NCI-H1105 (cell line): ENCODE measurements around the gene PGF.

Source experiments
- DNase-seq: peaks from one replicate; lab custom pipeline; 2025; lab: John Stamatoyannopoulos, UW

The PGF gene

DNA sequence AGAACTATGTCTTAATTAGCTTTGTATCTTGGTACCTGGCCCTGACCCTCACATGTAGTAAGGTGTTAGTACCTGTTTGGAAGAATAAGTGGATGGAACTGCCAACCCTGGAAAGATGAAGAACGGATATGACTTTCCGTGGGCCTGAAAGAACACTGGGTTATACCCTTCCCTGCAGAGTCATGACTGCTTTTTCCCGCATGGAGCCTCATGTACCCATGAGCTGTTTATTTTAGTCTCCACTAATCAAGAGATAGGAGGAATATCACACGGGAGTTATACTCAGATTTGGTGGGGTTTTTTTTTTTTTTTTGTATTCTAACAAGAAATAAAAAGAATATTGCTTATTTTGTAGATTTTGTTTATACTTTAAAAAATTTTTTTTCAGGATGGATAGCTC, 57.8 kb downstream of the PGF start:
- DNase-seq: no peak

DNA sequence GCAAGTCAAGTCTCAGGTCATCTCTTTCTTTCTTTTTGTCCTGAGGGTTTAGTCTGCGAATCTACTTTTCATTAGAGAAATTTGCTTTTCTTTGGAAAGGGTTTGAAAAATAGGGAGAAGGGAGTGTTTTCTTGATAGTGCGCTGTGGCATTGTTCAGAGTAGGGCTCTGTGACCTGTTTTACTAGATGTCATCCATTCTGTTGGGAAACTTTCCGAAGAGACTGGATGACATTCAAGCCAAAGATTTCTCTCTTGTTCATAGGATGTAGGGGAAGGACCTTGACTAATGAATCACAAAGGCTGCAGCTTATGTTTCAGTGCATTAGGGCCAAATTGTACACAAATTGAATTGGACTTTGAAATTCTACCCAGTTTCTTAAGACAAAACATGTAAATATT, 59.0 kb downstream of the PGF start:
- no peak for DNase-seq

DNA sequence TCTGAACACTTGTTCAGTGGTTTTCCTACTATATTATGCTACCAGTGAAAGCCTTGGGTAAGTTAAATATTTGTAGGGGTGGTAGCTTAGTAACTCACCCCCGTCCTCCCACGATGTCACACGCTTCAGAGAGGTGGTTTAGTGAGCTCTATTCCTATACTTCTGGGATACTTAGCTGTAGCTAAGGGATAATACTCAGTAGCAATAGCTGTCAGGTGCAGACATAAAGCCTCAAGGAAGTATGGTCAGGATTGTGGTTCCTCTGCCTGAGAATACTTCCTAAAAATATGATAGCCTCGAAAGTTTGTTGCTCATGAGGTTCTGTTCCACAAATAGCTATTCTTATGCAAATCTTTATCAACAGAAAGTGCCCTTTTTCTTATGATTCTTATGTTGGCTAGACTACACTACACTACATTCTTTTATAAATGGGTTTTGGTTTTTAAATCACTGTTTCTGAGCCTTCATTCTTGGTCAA, 61.7 kb downstream of the PGF start:
- DNase-seq: no peak

DNA sequence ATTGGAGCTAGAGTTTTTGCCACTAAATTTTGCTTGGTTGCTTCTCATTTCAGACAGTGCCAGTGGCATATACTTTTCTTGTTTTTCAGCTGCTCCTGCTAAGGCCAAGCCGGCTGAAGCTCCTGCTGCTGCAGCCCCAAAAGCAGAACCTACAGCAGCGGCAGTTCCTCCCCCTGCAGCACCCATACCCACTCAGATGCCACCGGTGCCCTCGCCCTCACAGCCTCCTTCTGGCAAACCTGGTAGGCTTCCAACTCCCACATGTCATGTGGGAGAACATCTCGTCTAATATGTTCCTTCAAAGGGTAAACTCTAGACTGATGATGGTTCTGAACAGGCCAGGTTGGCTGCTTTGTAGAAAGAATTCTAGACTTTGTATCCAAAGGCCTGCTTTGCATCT, 62.7 kb downstream of the PGF start:
- no peak for DNase-seq

DNA sequence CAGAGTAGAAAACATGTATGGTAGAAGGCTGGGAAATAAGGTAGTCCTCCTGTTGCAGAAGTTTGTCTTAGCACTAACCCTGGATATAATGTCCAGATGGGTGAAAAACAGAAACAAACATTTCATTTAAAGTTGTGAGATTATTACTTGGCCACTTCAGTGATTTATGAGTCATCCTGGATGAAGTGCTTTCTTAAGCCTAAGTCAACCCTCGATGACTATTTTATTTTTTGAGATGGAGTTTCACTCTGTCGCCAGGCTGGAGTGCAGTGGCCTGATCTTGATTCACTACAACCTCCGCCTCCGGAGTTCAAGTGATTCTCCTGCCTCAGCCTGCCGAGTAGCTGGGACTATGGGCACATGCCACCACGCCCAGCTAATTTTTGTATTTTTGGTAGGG, 63.5 kb downstream of the PGF start:
- DNase-seq: no peak
